GM03348 (cell line): ENCODE measurements around the gene GMPR.
A peak's percentile ranks its signal among the peaks of the same experiment; 100 is the strongest.

Experiments
- DNase-seq: peaks from one replicate; pipeline ENCODE4 v3.0.0; 2012; ENCODE audit warnings: low spot score

GMPR gene

DNA sequence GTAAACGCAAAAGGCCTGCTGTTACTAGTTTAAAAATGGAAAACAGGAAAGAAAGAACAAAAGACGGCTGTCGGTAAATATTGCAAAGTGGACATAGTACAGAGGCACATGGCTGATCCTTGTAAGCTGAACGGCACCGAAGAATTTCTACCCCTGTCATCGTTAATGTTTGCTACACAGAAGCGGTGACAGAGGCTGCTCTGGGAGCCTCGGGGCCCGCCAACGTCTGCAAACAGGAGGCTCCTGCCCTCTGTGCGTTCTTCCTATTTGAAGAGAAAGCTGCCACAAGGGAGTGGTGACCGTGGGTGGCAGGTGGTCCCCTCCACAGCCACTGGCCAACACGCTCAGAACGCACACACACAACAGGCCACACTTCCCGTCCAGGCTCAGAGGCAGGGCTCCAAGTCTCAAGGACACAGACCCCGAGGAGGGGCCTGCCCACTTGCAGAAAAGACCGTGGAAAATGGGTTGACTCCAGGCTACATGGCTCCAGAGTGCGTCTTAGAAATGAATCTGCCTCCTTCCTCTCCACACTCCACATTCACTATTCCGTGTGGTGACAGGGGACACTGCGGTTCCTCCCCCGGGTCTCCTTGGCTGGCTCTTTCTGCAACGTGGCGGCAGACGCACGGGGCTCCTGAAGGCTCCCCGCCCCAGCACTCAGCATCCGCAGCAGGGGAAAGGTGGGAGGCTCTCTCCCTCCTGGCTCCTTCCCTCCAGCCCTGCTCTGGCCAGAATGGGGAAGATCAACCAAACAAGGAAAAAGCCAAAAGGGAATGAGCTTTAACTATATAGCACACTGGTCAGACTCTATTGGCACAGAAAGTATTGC lies 64.5 kb downstream of the GMPR start:
- no peak for DNase-seq

DNA sequence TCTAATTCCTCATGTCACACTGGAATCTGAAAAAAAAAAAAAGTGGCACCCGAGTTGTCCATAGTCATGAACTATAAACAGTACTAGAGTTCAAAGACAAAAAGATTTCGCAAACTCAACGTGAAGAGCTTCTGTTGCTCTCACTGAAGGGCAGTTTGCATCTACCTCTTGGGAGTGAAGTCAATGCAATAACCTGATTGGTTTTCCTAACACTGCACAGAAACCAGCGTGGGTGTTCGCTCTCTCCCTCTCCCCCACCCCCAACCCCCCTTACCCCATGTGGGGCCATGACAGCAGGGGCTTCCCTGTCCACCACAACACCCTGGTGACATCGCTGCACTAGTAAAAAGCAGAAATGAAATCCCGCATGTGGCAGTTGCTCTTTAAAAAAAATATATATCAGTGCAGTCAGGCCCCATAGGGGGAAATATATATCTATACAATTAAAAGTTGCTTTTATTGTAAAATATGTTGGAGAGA lies 66.9 kb downstream of the GMPR start:
- no peak for DNase-seq

DNA sequence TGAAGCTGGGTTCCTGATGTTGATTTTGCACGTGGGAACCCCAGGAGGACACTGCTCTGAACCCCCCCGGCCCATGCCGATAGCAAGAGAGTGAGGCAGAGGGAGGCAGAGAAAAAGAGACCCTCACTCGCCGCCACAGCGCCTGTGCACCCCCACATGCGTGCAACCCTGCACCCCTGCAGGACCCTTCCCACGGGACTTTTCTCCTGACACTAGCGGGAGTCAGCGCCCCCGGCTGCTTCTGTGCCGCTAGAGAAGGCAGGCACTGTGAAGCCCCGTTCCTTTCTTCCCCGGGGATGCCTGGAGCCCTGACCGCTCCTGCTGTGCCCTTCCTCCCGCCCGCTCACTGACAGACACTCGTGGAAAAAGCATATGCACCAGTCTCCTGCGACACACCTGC lies 67.4 kb downstream of the GMPR start:
- no peak for DNase-seq

DNA sequence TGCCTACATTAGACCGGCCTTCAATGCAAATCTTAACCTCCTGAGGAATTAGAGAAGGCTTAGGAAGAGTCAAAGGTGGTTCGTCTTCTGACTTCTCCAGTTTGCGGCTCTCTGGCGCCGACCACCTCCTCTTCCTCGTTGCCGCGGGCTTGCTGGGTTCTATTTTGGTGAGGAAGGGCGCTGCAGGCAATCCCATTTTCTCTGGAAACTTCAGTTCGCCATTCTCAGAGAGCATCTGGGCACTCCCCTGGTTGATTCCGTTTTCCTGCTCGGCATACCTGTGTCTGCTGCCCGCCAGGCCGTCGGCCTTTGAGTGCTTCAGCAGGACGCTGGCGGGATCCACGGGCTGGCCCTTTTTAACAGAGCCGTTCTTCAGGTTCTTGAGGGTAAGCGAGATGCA lies 67.9 kb downstream of the GMPR start:
- no peak for DNase-seq

DNA sequence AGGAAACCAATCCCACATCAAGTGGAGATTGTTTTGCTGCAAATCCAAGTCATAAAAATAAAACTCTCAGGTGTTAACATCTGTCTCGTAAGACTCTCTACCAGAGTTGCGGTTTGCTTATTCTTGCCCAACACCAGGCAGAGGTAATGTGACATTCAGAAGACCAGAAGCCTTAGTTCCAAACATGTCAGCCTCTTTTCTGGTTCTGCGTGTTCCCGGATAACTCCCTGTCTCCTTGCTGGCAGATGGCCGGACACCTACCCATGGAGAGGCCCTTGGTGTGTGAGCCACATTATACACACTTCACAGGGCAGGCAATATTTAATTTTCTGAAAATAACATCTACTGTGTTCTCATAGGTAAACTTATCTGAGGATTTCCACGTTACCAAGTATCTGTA lies 73.4 kb downstream of the GMPR start:
- DNase-seq: no peak

DNA sequence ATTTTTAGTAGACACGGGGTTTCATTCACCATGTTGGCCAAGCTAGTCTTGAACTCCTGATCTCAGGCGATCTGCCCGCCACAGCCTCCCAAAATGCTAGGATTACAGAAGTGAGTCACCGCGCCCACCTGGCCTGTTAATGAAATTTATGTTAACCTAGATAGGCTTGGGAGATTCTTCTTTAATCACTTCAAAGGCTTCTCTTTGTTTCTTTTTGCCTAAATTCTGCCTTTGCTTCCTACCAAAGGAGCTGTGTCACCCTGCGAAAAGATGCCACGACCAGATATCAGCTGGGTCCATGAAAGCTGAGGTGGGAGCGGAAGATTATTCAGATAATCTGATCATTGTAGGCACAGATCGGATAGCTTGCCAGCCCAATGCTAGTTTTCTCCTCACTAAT lies 75.3 kb downstream of the GMPR start:
- no peak for DNase-seq

DNA sequence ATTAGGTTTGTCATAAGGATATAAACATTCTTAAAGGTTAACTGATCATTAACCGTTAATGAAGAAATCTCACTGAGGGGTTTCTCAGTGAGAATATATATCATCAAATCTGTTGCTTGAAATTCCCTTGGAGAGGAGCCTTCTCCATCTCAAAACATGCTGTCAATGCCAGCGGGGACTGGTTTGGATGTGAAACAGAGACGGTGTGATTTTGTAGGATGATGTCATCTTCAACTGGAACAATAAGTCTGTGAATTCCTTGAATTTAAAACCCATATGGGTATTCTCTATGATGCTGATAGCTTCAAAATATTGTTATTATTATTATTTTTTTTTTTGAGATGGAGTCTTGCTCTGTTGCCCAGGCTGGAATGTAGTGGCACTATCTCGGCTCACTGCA lies 75.9 kb downstream of the GMPR start:
- no peak for DNase-seq

DNA sequence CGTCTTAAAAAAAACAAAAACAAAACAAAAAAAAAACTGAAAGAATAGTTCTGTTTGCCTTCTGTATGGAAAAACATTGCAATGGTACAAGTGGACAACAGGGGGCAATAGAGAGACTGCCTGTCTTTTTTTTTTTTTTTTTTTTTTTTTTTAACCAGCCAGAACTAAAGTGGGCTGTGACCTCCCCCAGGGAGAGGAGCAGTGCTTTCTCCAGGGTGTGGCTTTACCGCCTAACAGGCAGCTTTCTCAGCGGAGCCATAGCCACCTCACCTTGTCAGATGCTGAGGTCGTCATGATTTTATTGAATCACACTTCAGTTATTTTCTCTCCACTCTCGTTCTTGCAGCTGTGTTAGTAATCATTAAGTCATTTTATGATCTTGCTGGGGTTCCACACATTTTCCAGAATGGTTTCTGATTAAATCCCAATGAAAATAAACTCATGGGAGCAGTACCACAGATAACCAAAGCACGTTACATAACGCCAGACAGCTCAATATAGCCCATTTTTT lies 78.4 kb downstream of the GMPR start:
- peak; percentile 73 for DNase-seq

DNA sequence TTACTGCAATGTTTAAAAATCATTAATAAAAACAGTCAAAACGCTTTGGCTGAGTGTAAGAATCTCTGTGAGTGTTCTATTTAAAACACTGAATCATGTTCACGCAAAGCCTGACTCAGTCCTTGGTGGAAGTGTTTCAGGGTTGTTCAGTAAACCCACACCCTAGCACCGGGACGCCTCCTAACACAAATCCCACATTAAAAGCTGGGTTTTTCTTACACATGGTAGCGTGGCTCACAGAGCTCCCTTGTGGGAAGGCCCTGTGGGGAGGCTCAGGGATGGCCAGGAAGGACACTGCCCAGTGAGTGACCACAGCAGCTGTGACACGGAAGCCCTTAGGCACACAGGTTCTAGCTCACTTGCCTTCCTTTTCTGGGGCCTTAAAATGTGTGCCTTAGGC lies 80.2 kb downstream of the GMPR start:
- peak; percentile 83 for DNase-seq

DNA sequence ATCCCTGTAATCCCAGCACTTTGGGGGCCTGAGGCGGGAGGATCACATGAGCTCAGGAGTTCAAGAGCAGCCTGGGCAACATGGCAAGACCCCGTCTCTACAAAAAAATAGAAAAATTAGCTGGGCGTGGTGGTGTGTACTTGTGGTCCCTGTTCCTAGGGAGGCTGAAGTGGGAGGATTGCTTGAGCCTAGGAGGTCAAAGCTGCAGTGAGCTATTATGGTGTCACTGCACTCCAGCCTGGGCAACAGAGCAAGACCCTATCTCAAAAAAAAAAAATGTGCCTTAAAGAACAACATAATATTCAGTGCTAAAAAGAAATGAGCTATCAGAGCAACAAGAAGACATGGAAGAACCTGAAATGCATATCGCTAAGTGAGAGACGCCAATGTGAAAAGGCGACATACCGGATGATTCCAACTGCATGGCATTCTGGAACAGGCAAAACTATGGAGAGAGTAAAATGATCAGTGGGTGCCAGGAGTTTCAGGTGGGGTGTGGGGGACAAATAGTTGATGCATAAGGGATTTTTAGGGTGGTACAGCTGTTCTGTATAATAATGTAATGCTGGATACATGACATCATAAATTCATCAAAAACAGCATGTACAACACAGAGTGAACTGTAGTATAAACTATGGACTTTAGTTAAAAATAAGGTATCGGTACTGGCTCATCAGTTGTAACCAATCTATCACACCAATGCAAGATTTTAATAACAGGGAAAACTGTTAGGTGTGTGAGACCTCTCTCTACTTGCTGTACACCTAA lies 80.8 kb downstream of the GMPR start:
- no peak for DNase-seq

DNA sequence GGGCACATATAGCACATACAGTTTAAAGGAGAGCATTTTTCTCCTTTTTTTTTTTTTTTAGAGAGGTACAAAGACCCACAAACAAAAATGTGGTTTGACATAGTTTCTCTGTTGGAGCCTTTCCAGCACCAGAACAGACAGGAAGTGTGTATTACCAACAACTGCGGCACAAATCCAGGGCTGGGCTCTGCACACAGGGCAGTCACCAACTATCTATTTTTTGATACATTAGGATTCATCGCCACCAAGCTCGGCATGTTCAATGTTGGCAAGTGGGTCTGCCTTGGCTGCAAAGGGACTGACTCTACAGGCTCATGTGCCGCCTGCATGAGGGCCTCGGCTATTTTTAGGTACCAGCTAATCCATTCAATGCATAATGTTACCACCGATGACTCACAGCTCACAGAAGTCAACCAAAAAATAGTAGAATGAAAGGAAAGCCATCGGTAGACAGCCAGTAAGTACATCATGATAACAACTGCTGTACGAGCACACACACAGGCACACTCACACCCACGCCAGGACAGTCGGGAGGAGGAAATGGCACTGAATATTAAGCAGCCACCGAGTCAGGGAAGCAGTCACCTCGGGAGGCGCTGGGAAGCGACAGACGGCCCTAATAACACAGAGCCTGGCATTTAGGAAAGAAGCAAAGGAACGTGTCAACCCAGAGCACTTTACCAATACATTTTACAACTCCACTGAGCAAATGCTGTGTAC lies 81.6 kb downstream of the GMPR start:
- peak; percentile 86 for DNase-seq

DNA sequence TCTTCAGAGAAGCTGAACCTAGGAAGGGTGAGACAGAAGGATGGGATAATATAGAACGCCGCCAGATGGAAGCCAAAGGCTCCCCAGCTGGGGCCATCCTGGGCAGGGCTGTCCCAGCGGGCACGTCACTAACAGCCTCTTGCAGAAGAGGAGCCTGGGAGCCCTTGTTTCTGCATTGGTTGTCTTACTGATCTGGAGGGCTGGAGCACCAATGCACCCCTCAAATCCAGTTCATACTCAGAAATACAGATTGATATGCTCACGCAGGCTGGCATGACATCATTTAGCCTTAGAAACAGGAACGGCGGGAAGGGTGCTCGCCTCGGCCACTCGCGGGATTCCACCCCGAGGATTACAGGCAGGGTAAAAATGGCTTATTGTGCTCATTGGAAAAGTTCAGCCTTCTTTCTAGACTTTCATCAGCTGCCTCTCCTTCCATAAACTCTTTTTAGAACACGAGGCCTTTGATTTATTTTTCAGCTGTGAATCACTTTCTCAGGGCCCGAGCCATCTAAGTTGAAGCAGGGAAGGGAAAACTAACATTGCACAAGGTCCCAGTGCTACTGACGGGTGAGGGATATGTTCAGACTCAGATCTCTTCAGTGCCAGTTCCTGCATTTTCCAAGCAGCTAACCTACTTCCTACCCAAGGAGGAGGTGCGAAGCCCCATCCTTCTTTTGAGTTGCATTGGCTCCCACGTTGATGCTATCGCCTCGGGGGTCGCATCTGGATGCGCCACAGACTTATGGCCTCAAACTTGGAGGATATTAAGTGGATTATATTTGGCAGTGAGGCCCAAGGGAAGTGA lies 82.3 kb downstream of the GMPR start:
- DNase-seq: peak; percentile 67

DNA sequence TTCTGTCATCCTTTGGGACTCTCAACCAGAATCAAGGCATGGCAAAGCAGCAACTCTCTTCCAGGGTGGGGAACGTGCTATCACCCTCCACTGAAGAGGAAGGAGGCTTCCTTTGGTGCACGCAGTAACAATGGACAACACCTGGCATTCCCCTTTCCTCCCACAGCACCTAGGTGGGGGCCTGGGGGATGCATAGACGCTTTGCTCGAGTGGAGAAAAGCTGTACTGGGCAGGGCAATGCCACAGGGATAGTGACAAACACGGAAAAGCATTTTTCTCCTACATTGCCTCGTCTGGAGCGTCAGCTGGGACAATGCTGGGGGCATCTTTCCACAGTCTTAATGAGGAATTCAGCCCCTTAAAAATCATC lies 82.9 kb downstream of the GMPR start:
- DNase-seq: no peak

DNA sequence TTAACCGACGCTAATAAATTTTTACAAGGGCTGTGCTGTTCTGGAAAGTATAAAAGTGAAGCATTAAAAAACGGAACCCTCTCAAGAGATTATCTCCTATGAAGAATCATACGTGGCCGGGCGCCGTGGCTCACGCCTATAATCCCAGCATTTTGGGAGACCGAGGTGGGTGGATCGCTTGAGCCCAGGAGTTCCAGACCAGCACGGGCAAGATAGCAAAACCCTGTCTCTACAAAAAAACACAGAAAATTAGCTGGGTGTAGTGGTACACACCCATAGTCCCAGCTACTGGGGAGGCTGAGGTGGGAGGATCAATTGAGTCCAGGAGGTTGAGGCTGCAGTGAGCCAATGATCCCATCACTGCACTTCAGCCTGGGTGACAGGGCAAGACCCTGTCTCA lies 83.4 kb downstream of the GMPR start:
- DNase-seq: no peak

DNA sequence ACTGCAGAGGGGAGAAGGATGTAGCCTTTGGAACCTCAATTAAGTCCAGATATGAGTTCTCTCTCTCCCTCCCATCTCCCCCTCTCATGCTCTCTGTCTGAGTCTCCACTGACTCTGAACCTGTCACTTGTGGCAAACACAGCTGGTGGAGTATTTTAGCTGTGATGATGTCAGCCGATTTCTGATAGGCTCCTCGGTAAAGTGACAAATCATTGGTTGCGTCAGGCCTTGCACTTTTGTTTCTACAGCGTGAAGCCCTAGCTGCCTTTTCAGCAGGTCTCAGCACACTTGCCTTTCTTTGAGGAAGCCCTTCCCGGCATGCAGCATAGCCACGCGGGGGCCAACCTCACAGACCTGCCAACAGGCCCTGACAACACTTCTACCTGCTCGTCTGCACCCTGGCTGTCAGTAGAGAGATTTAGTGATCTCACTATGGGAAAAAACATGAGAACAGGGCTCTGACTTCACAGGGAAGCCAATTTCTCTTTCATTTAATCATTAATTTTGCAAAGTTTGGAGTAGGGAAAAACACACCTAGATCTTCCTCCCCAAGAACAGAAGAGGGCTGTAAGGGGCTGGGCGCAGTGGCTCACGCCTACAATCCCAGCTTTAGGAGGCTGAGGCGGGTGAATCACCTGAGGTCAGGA lies 84.4 kb downstream of the GMPR start:
- peak; percentile 37 for DNase-seq

DNA sequence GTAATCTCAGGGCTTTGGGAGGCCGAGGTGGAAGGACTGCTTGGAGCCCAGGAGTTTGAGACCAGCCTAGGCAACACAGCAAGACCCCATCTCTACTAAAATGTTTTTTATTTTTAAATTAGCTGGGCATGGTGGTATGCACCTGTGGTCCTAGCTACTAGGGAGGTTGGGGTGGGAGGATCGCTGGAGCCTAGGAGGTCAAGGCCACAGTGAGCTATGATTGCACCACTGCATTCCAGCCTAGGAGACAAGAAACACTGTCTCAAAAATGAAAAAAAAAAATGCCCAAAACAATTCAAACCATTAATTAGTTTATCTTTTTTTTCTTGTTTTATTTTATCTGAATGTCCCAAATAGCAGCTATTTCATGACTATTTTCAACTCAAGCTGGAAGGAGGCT lies 85.8 kb downstream of the GMPR start:
- no peak for DNase-seq

DNA sequence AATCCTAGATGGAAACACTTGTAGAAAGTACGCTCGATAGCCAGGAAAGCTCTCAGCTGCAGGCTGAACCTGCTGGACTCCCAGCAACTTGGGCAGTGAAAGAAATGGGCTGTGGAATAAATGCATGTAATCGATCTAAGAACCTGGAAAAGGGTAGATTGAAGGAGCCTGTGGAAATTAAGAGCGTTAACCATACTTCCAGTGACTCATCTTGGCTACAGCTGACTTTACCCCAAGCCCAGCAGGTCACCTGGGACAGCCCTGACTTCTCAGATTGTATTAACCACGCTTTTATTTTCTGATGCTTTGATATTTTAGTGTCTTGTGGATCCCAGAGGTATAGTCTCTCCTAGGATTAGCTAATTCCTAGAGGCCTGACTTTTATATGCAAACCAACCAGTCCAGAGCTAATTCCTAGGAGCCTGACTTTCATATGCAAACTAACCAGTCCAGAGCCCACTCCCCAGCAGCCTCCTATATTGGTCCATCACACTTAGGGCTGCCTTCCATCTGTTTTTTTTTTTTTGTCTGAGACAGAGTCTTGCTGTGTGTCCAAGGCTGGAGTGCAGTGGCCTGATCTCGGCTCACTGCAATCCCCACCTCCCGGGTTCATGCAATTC lies 86.3 kb downstream of the GMPR start:
- no peak for DNase-seq

DNA sequence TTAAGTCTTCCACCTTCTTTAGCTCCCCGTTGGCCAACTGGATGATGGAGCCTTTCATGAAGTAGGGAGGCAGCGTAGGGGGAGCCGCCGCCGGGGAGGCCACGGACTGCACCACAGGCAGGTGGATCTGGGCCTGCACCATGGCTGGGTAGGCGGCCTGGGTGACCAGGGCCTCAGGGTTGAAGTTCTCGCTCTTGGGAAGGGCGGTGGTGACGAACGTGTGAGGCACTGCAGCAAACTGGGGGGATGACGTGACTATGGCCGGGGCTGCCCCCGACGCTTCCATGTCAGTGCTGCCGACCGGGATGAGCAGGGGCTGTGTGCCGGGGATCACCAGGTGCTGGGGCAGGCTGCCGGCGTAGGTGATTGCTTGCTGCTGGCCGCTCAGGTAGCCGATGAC lies 88.1 kb downstream of the GMPR start:
- no peak for DNase-seq

DNA sequence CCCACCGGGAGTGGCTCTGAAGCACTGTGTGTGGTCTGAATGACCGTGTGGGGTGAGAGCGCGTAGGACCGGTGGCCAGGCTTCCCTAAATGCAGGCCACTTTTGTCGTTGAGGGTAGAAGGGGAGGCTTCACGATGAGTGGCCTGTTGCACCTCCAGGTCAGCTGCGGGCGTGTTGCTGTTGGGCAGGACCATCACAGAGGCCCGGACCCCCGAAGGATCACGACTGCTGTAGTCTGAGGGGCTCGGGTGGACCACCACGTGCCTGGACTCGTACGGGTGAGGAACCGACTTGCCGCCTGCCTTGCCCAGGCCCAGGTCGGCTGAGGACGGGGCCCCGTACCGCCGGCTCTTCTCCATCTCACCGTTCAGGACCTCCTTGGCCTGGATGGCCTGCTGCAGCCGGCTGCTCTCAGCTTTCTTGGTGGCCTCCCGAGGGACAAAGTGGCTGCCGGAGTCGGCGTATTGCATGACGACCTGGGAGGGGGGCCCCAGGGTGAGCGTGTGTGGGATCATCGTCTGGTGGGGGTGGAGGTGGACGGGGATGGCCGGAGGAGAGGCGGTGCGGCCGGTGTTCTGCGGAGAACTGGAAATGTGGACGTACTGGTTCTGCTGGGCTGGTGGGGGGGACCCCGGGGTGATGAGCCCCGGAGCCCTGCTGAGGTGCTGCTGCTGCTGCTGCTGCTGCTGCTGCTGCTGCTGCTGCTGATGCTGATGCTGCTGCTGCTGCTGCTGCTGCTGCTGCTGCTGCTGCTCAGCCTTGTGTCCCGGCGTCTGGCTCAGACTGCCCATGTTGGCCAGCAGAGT lies 88.8 kb downstream of the GMPR start:
- DNase-seq: no peak

DNA sequence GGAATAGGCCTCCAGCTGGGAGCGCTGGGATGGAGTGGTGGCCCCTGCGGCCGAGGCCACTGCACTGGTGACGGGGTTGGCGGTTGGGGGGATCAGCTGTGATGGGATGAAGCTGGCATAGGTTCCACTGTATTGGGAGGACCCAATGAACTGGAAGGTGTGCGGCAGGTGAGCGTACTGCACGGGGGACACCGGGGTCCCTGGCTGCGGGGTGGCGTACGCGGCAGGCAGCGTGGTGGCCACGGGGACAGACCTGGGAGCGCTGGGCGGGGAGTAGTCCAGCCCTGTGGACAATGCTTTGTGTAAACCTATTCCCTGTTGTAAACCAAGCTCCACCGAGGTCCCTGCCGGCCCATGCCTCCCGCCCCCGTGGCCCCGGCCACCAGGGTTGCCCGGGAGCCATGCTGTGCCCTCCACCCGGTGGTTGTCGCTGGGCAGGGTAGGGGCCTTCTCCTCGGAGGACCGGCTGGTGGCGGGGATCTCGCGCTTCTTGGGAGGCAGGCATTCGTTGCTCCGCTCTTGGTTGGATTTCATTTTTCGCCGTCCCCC lies 89.5 kb downstream of the GMPR start:
- DNase-seq: no peak
